ENCODE data around the gene TBC1D1. TPM values are rescaled to one million over a fixed set of nuclear protein-coding genes. Genes with fewer than 3 reads are reported as not detected.

Gene TBC1D1
- total and polyA plus RNA-seq, 2 of the 8 experiments (the other 6 are each of a cell fraction or from before 2014, with no cell fraction given) = 96.9 to 162 TPM

GRCh38 chr4:38117591-38117990, 226.7 kb downstream of the TBC1D1 start:
- Histone ChIP-seq H3K18ac (ENCODE audit: extremely low read depth, low read length) (no peak overlapping the region), H4K91ac (replicated peaks; ENCODE audit: insufficient read length, low read length) (no peak overlapping the region), H3K79me1 (ENCODE audit: low read depth, low read length) (no peaks in the 10 kb centered on the region), H3K79me2 (ENCODE audit: control insufficient read depth in 1 of 2, insufficient read depth in 2 of 2, low read length in 2 of 2) (no peaks in the 10 kb centered on the region), H3K36me3 (ENCODE audit: control insufficient read depth in 2 of 4, insufficient read depth in 4 of 4, low read length in 3 of 4) (peaks cover 2 to 35% (median 9%) of the 10 kb centered on the region in 4 experiments; a peak in 5 of 8 replicates), H4K5ac (ENCODE audit: insufficient read length, low read depth, low read length) (no peak overlapping the region), H2BK120ac (replicated peaks; ENCODE audit: low read depth, low read length) (no peak overlapping the region), H2BK12ac (ENCODE audit: low read depth, low read length) (no peak overlapping the region), H3K9ac (replicated peaks in 1 of 4; ENCODE audit: extremely low read depth in 1 of 4, low read depth in 3 of 4, low read length in 3 of 4) (no peak overlapping the region), H3K14ac (ENCODE audit: insufficient read length) (no peak overlapping the region), H3K9me3 (ENCODE audit: insufficient read depth in 2 of 2, low read depth in 1 of 2, low read length in 1 of 2) (no peaks in the 10 kb centered on the region), H2BK15ac (ENCODE audit: low read length) (no peak overlapping the region), H3K27me3 (replicated peaks in 1 of 4; ENCODE audit: control insufficient read depth in 3 of 4, extremely low read depth in 1 of 4, insufficient read depth in 3 of 4, low read length in 3 of 4) (no peaks in the 10 kb centered on the region), H4K20me1 (replicated peaks in 1 of 2; ENCODE audit: control insufficient read depth in 1 of 2, insufficient read depth in 2 of 2, low read length in 2 of 2) (no peaks in the 10 kb centered on the region), H2AFZ (ENCODE audit: low read length) (no peak overlapping the region), H3K23ac (ENCODE audit: insufficient read length) (no peak overlapping the region), H3K4me1 (replicated peaks in 1 of 4; ENCODE audit: control insufficient read depth in 3 of 4, insufficient read depth in 4 of 4, low read length in 3 of 4) (peaks cover 6 to 20% (median 13%) of the 10 kb centered on the region in 4 experiments; a peak in 5 of 7 replicates), H2BK20ac (ENCODE audit: low read length) (no peak overlapping the region), H3K4me3 (ENCODE audit: extremely low read depth in 1 of 4, insufficient read depth in 2 of 4, low read depth in 3 of 4, low read length in 4 of 4) (no peak overlapping the region), H3K23me2 (ENCODE audit: low read depth, low read length) (no peaks in the 10 kb centered on the region), H2AK5ac (ENCODE audit: low read depth, low read length) (no peak overlapping the region), H4K8ac (ENCODE audit: extremely low read depth, insufficient read depth, low read length) (no peak overlapping the region), H3K56ac (replicated peaks; ENCODE audit: insufficient read length, low read depth, low read length) (no peak overlapping the region), H3K4me2 (ENCODE audit: insufficient read depth in 1 of 2, low read depth in 2 of 2, low read length in 2 of 2) (no peak overlapping the region), H3K27ac (ENCODE audit: low read depth, low read length) (no peak overlapping the region), H3K4ac (replicated peaks; ENCODE audit: insufficient read length, low read depth, low read length) (no peak overlapping the region), H2BK5ac (ENCODE audit: low read depth, low read length) (no peak overlapping the region)
- ChIA-PET CTCF (ENCODE audit: partially characterized antibody) (interaction anchor here (1.1 kb wide), 1 partner anchor 62 kb away, joined by 3 read pairs; no protein-coding TSS in a partner anchor), POLR2A (ENCODE audit: partially characterized antibody) (no interaction called here)
- WGBS, 2 experiments (ENCODE audit: extremely low coverage in 1 of 2, insufficient coverage in 1 of 2, insufficient read length in 1 of 2, insufficient replicate concordance in 2 of 2, low coverage in 1 of 2, low lambda C conversion rate in 2 of 2, missing lambda C conversion rate in 1 of 2) = 91% methylated on average over 4 of the region's 4 CpGs; no CpG with 5 or more reads in 1 of the 2 experiments
- FAIRE-seq = no peak
- DNase-seq (ENCODE audit: low read depth in 1 of 2, low spot score in 2 of 2) = no peak
- no peak for TF ChIP-seq MAX (IDR thresholded peaks at IDR 0.05)
- TF ChIP-seq EZH2 (IDR thresholded peaks at IDR 0.05; ENCODE audit: low read depth, low read length, severe bottlenecking) = no peak
- TF ChIP-seq EP300 (IDR thresholded peaks at IDR 0.05; ENCODE audit: borderline replicate concordance in 1 of 2, low read depth in 2 of 2, low read length in 2 of 2) = no peak
